OCI-LY3 (cell line): Measurements from ENCODE around the gene TEX101.

ENCODE experiments used
- H2AFZ ChIP-seq: fragments of 200-600, 300-600 bp; shearing (Covaris generic); 2 replicates; pipeline ENCODE4 v1.6.0; 2014; ENCODE audit warnings: antibody characterized with exemption, low read depth, low read length
- H3K27ac ChIP-seq: fragments of 200-600, 300-600 bp; sonication (generic); 2 replicates; pipeline ENCODE4 v1.5.1; 2014; ENCODE audit warnings: mild to moderate bottlenecking, low read length, moderate library complexity, mixed read lengths
- H3K27me3 ChIP-seq: fragments of 200-600, 300-600 bp; sonication (generic); 2 replicates; pipeline ENCODE4 v1.6.1; 2014; ENCODE audit warnings: low read depth, low read length, mixed read lengths
- H3K36me3 ChIP-seq: fragments of 200-600, 300-600 bp; sonication (generic); replicated peaks from 2 replicates; pipeline ENCODE3; 2014; ENCODE audit warnings: low read depth, low read length, mixed read lengths
- H3K4me1 ChIP-seq: fragments of 300-600, 200-600 bp; sonication (generic); 2 replicates; pipeline ENCODE4 v1.6.1; 2014; ENCODE audit warnings: low read length, mixed read lengths
- H3K4me2 ChIP-seq: fragments of 200-600, 300-600 bp; sonication (generic); 2 replicates; pipeline ENCODE4 v1.6.1; 2014; ENCODE audit warnings: low read length, mixed read lengths
- H3K4me3 ChIP-seq: fragments of 300-600, 200-600 bp; sonication (generic); 2 replicates; pipeline ENCODE4 v1.5.1; 2014; ENCODE audit warnings: antibody characterized with exemption, mild to moderate bottlenecking, low read length, moderate library complexity
- H3K79me2 ChIP-seq: fragments of 300-600, 200-600 bp; shearing (Covaris generic); 2 replicates; pipeline ENCODE4 v1.6.1; 2014; ENCODE audit warnings: mild to moderate bottlenecking, low read length, mixed read lengths
- H3K9ac ChIP-seq: fragments of 300-600, 200-600 bp; shearing (Covaris generic); 2 replicates; pipeline ENCODE4 v1.6.0; 2014; ENCODE audit warnings: mild to moderate bottlenecking, low read length, moderate library complexity
- H3K9me3 ChIP-seq: fragments of 200-600, 300-600 bp; shearing (Covaris generic); 2 replicates; pipeline ENCODE4 v1.6.1; 2014; ENCODE audit warnings: low read length, mixed read lengths; ENCODE audit not compliant: insufficient read depth
- H4K20me1 ChIP-seq: fragments of 200-600, 300-600 bp; sonication (generic); 2 replicates; pipeline ENCODE4 v1.6.1; 2016; ENCODE audit warnings: low read length, mixed read lengths; ENCODE audit not compliant: insufficient read depth
- CTCF ChIP-seq: fragments of 200-600, 300-600 bp; sonication (generic); IDR thresholded peaks from 2 replicates; pipeline ENCODE4 v1.5.1; 2014; ENCODE audit warnings: antibody characterized with exemption, low read length, low read depth
- EZH2phosphoT487 ChIP-seq: fragments of 200-600 bp; shearing (Covaris generic); IDR thresholded peaks from 2 replicates; pipeline ENCODE4 v1.6.1; 2018; ENCODE audit warnings: antibody characterized with exemption, mixed run types, low read depth

TEX101 gene

GRCh38 chr19:43464134-43464775 lies 49.6 kb downstream of the TEX101 start:
- Histone ChIP-seq H3K4me2 (peak overlapping the region; percentile 47), H3K9me3 (no peaks in the 10 kb centered on the region), H3K4me1 (no peaks in the 10 kb centered on the region), H3K27ac (no peak overlapping the region), H3K36me3 (no peaks in the 10 kb centered on the region), H4K20me1 (no peaks in the 10 kb centered on the region), H2AFZ (peak overlapping the region; percentile 7; the same call in 1 of the 2 replicates), H3K9ac (no peak overlapping the region), H3K27me3 (peaks cover 3% of the 10 kb centered on the region; the same call in 1 of the 2 replicates), H3K79me2 (no peaks in the 10 kb centered on the region), H3K4me3 (peak overlapping the region; percentile 71)
- TF ChIP-seq CTCF = no peak
- no peak for TF ChIP-seq EZH2phosphoT487

- TF ChIP-seq EZH2phosphoT487 (no peak), CTCF (no peak)
- no peak within 1 kb of the TSS for H3K4me2 ChIP-seq
- no peaks in the 10 kb centered on the region for H3K27me3 ChIP-seq
- no peaks in the 10 kb centered on the region for H4K20me1 ChIP-seq
- H3K9ac ChIP-seq = no peak within 1 kb of the TSS
- H3K4me3 ChIP-seq = no peak within 1 kb of the TSS
- no peaks in the 10 kb centered on the region for H3K9me3 ChIP-seq
- H3K36me3 ChIP-seq = no peaks in the 10 kb centered on the region
- H3K79me2 ChIP-seq = no peaks in the 10 kb centered on the region
- no peak within 1 kb of the TSS for H2AFZ ChIP-seq
- H3K4me1 ChIP-seq = no peaks in the 10 kb centered on the region
- no peak within 1 kb of the TSS for H3K27ac ChIP-seq
These were observed 50.9 kb downstream of the TEX101 start, which contains the start of gene LYPD3 for GRCh38 chr19:43465468-43466120. LYPD3 (minus strand) TSS chr19:43465608; CDS start chr19:43465571, 37 bp downstream.

GRCh38 chr19:43466793-43467192 lies 52.1 kb downstream of the TEX101 start:
- no peaks in the 10 kb centered on the region for H3K36me3 ChIP-seq
- no peak overlapping the region for H2AFZ ChIP-seq
- H3K4me1 ChIP-seq = no peaks in the 10 kb centered on the region
- H3K9ac ChIP-seq = no peak overlapping the region
- H3K4me2 ChIP-seq = no peak overlapping the region
- no peak overlapping the region for H3K27ac ChIP-seq
- no peaks in the 10 kb centered on the region for H3K9me3 ChIP-seq
- no peaks in the 10 kb centered on the region for H4K20me1 ChIP-seq
- TF ChIP-seq CTCF (no peak), EZH2phosphoT487 (no peak)
- H3K4me3 ChIP-seq = no peak overlapping the region
- no peaks in the 10 kb centered on the region for H3K27me3 ChIP-seq
- H3K79me2 ChIP-seq = no peaks in the 10 kb centered on the region

GRCh38 chr19:43467276-43467675 lies 52.6 kb downstream of the TEX101 start:
- H3K9ac ChIP-seq = no peak overlapping the region
- H3K4me3 ChIP-seq = no peak overlapping the region
- no peak overlapping the region for H2AFZ ChIP-seq
- TF ChIP-seq CTCF (no peak), EZH2phosphoT487 (no peak)
- H3K79me2 ChIP-seq = no peaks in the 10 kb centered on the region
- no peaks in the 10 kb centered on the region for H3K9me3 ChIP-seq
- H4K20me1 ChIP-seq = no peaks in the 10 kb centered on the region
- no peaks in the 10 kb centered on the region for H3K36me3 ChIP-seq
- H3K4me1 ChIP-seq = no peaks in the 10 kb centered on the region
- H3K27me3 ChIP-seq = no peaks in the 10 kb centered on the region
- H3K4me2 ChIP-seq = no peak overlapping the region
- H3K27ac ChIP-seq = no peak overlapping the region
